MM.1S (cell line): Measurements from ENCODE around the gene HELZ.

Source experiments
- DNase-seq: peaks from one replicate; pipeline ENCODE4 v3.0.0-alpha.2; 2015
- H2AFZ ChIP-seq: fragments of 300-600 bp; sonication (generic); 2 replicates; pipeline ENCODE4 v1.6.0; 2016; ENCODE audit warnings: antibody characterized with exemption, low read length
- H3F3A ChIP-seq: fragments of 300-600 bp; sonication (generic); 2 replicates; pipeline ENCODE4 v1.6.1; 2016; ENCODE audit warnings: mild to moderate bottlenecking, antibody characterized with exemption, low read length, moderate library complexity, mixed read lengths; ENCODE audit not compliant: insufficient read depth
- H3K27ac ChIP-seq: fragments of 300-600 bp; sonication (generic); 2 replicates; pipeline ENCODE4 v1.5.1; 2016; ENCODE audit warnings: mild to moderate bottlenecking, low read length
- H3K27me3 ChIP-seq: fragments of 300-600 bp; sonication (generic); replicated peaks from 2 replicates; pipeline ENCODE4 v1.6.0; 2016; ENCODE audit warnings: low read length; ENCODE audit not compliant: insufficient read depth
- H3K36me3 ChIP-seq: fragments of 300-600 bp; sonication (generic); replicated peaks from 2 replicates; pipeline ENCODE4 v1.6.1; 2016; ENCODE audit warnings: mild to moderate bottlenecking, low read length, mixed read lengths; ENCODE audit not compliant: insufficient read depth
- H3K4me1 ChIP-seq: fragments of 300-600 bp; sonication (generic); 2 replicates; pipeline ENCODE4 v1.6.1; 2016; ENCODE audit warnings: low read length, mixed read lengths
- H3K4me2 ChIP-seq: fragments of 300-600 bp; sonication (generic); 2 replicates; pipeline ENCODE4 v1.6.0; 2016; ENCODE audit warnings: low read depth, low read length
- H3K4me3 ChIP-seq: fragments of 300-600 bp; sonication (generic); 2 replicates; pipeline ENCODE4 v1.5.1; 2016; ENCODE audit warnings: low read length, mixed read lengths
- H3K79me2 ChIP-seq: fragments of 300-600 bp; sonication (generic); 2 replicates; pipeline ENCODE4 v1.6.1; 2016; ENCODE audit warnings: mixed run types, low read length, mixed read lengths
- H3K9ac ChIP-seq: fragments of 300-600 bp; sonication (generic); 2 replicates; pipeline ENCODE4 v1.6.1; 2016; ENCODE audit warnings: low read length, mixed read lengths
- H3K9me2 ChIP-seq: fragments of 300-600 bp; sonication (generic); replicated peaks from 2 replicates; pipeline ENCODE4 v1.6.1; 2016; ENCODE audit warnings: mild to moderate bottlenecking, low read length, mixed read lengths; ENCODE audit not compliant: insufficient read depth
- H3K9me3 ChIP-seq: fragments of 300-600 bp; sonication (generic); replicated peaks from 2 replicates; pipeline ENCODE4 v1.6.1; 2016; ENCODE audit warnings: mild to moderate bottlenecking, low read length, mixed read lengths; ENCODE audit not compliant: insufficient read depth
- H4K20me1 ChIP-seq: fragments of 300-600 bp; sonication (generic); 2 replicates; pipeline ENCODE4 v1.6.1; 2016; ENCODE audit warnings: mild to moderate bottlenecking, low read length, moderate library complexity, mixed read lengths; ENCODE audit not compliant: insufficient read depth
- CTCF ChIP-seq: fragments of 300-600 bp; sonication (generic); IDR thresholded peaks from 2 replicates; pipeline ENCODE4 v1.5.1; 2016; ENCODE audit warnings: antibody characterized with exemption, low read length, mixed read lengths
- EZH2 ChIP-seq: fragments of 300-600 bp; sonication (generic); optimal IDR thresholded peaks from 2 replicates; pipeline ENCODE3; 2017; ENCODE audit warnings: low read depth, mild to moderate bottlenecking, antibody characterized with exemption, low read length, mixed read lengths
- EZH2phosphoT487 ChIP-seq: fragments of 300-600 bp; sonication (generic); IDR thresholded peaks from 2 replicates; pipeline ENCODE4 v1.6.1; 2018; ENCODE audit warnings: antibody characterized with exemption, low read length

The HELZ gene

DNA sequence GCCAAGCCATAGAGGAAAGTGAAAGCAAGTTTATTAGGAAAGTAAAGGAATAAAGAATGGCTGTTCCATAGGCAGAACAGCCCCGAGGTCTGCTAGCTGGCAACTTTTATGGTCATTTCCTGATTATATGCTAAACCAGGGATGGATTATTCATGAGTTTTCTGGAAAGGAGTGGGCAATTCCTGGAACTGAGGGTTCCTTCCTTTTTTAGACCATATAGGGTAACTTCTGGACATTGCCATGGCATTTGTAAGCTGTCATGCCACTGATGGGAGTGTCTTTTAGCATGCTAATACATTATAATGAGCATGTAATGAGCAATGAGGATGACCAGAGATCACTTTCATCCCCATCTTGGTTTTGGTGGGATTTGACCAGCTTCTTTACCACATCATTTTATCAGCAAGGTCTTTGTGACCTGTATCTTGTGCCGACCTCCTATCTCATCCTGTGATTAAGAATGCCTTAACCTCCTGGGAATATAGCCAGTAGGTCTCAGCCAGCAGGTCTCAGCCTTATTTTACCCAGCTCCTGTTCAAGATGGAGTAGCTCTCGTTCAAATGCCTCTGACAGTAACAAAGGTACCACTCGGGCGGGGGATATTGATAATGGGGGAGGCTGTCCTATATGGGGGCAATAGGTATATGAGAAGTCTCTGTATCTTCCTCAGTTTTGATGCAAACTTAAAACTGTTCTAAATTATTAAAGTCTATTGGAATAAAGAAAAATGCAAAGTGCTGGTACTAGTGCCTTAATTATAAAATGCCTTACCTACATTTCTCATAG is 38.9 kb upstream of the HELZ start:
- Histone ChIP-seq H3K27me3 (no peaks in the 10 kb centered on the region), H3K27ac (no peak overlapping the region), H3K9ac (no peak overlapping the region), H3F3A (no peaks in the 10 kb centered on the region), H2AFZ (no peak overlapping the region), H4K20me1 (no peaks in the 10 kb centered on the region), H3K9me3 (no peaks in the 10 kb centered on the region), H3K9me2 (no peaks in the 10 kb centered on the region), H3K4me2 (no peak overlapping the region), H3K79me2 (no peaks in the 10 kb centered on the region), H3K4me1 (no peaks in the 10 kb centered on the region), H3K36me3 (no peaks in the 10 kb centered on the region), H3K4me3 (no peak overlapping the region)
- TF ChIP-seq CTCF = no peak
- TF ChIP-seq EZH2 = no peak
- no peak for TF ChIP-seq EZH2phosphoT487
- no peak for DNase-seq

- Histone ChIP-seq H3K9me3 (no peaks in the 10 kb centered on the region), H2AFZ (peak overlapping the region; percentile 35; the same call in 1 of the 2 replicates), H4K20me1 (no peaks in the 10 kb centered on the region), H3K79me2 (no peaks in the 10 kb centered on the region), H3K4me1 (no peaks in the 10 kb centered on the region), H3F3A (no peaks in the 10 kb centered on the region), H3K9ac (no peak overlapping the region), H3K27ac (no peak overlapping the region), H3K4me3 (no peak overlapping the region), H3K27me3 (no peaks in the 10 kb centered on the region), H3K4me2 (no peak overlapping the region), H3K36me3 (no peaks in the 10 kb centered on the region), H3K9me2 (no peaks in the 10 kb centered on the region)
- TF ChIP-seq EZH2phosphoT487 (no peak), EZH2 (no peak), CTCF (no peak)
- DNase-seq = no peak
These were observed 36.7 kb upstream of the HELZ start for GRCh38 chr17:67281743-67282142.

DNA sequence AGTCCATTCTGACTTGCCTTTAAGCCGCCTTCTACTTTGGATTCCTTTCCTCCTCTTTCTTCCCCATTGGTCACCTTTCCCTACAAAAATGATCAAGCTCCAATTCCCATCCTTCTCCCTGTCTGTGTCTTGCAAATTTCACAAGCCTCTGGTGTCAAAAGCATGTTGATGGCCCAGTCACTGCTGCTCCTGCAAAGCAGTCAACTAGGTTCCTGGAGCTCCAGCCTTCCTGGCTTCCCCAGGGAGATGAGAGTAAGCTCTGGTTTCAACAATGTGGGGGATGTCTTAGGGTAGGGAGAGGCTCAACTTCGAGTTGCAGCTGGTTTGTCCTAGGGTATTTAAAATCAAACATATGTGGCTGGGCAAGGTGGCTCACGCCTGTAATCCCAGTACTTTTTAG is 36.1 kb upstream of the HELZ start:
- H4K20me1 ChIP-seq = no peaks in the 10 kb centered on the region
- DNase-seq = no peak
- no peak overlapping the region for H3K27ac ChIP-seq

More for the DNA sequence above, 36.1 kb upstream of the HELZ start:
- TF ChIP-seq EZH2 (no peak), CTCF (no peak)
- Histone ChIP-seq H3K9me2 (no peaks in the 10 kb centered on the region), H3K4me2 (no peak overlapping the region), H3F3A (no peaks in the 10 kb centered on the region), H3K9ac (no peak overlapping the region), H3K36me3 (no peaks in the 10 kb centered on the region), H3K4me3 (no peak overlapping the region), H3K79me2 (no peaks in the 10 kb centered on the region), H3K27me3 (no peaks in the 10 kb centered on the region), H3K4me1 (no peaks in the 10 kb centered on the region), H3K9me3 (no peaks in the 10 kb centered on the region), H2AFZ (no peak overlapping the region)
